ENCODE data around the gene ATF7IP2.

ATF7IP2 gene

GRCh38 chr16:10519297-10519696, 133.4 kb downstream of the ATF7IP2 start:
- TF ChIP-seq GABPA (IDR thresholded peaks at IDR 0.05; ENCODE audit: low read depth) (no peak), CTCF (IDR thresholded peaks at IDR 0.05; ENCODE audit: insufficient read depth, low read length) (no peak), REST (IDR thresholded peaks at IDR 0.05; ENCODE audit: insufficient replicate concordance, low read depth) (no peak), SPI1 (IDR thresholded peaks at IDR 0.05; ENCODE audit: borderline replicate concordance, low read depth) (no peak), POLR2AphosphoS5 (IDR thresholded peaks at IDR 0.05; ENCODE audit: low read depth) (no peak)
- peak in 1 of 2 experiments; percentile 49 for DNase-seq (ENCODE audit: low read depth in 1 of 2, low spot score in 1 of 2)
- no peaks in the 10 kb centered on the region for H3K27me3 ChIP-seq (ENCODE audit: insufficient read depth, poor library complexity, severe bottlenecking)
- H3K27ac ChIP-seq (replicated peaks), result no peak overlapping the region
- no peak overlapping the region for H3K4me3 ChIP-seq (replicated peaks; ENCODE audit: insufficient read depth, low read length)

- Histone ChIP-seq H3K27me3 (ENCODE audit: insufficient read depth, poor library complexity, severe bottlenecking) (no peaks in the 10 kb centered on the region), H3K27ac (replicated peaks) (no peak overlapping the region), H3K4me3 (replicated peaks; ENCODE audit: insufficient read depth, low read length) (no peak overlapping the region)
- no peak for DNase-seq (ENCODE audit: low read depth in 1 of 2, low spot score in 1 of 2)
- no peak for TF ChIP-seq CTCF (IDR thresholded peaks at IDR 0.05; ENCODE audit: insufficient read depth, low read length)
- TF ChIP-seq POLR2AphosphoS5 (IDR thresholded peaks at IDR 0.05; ENCODE audit: low read depth), result no peak
- no peak for TF ChIP-seq SPI1 (IDR thresholded peaks at IDR 0.05; ENCODE audit: borderline replicate concordance, low read depth)
- TF ChIP-seq REST (IDR thresholded peaks at IDR 0.05; ENCODE audit: insufficient replicate concordance, low read depth), result no peak
- no peak for TF ChIP-seq GABPA (IDR thresholded peaks at IDR 0.05; ENCODE audit: low read depth)
Measured at GRCh38 chr16:10519929-10520868, 134.3 kb downstream of the ATF7IP2 start.

- no peak overlapping the region for H3K4me3 ChIP-seq (replicated peaks; ENCODE audit: insufficient read depth, low read length)
- TF ChIP-seq SPI1 (IDR thresholded peaks at IDR 0.05; ENCODE audit: borderline replicate concordance, low read depth) (no peak), GABPA (IDR thresholded peaks at IDR 0.05; ENCODE audit: low read depth) (no peak), POLR2AphosphoS5 (IDR thresholded peaks at IDR 0.05; ENCODE audit: low read depth) (no peak), REST (IDR thresholded peaks at IDR 0.05; ENCODE audit: insufficient replicate concordance, low read depth) (no peak), CTCF (IDR thresholded peaks at IDR 0.05; ENCODE audit: insufficient read depth, low read length) (no peak)
- H3K27me3 ChIP-seq (ENCODE audit: insufficient read depth, poor library complexity, severe bottlenecking), result no peaks in the 10 kb centered on the region
- DNase-seq (ENCODE audit: low read depth in 1 of 2, low spot score in 1 of 2), result no peak
- H3K27ac ChIP-seq (replicated peaks), result no peak overlapping the region
Measured at GRCh38 chr16:10520869-10521578, 135.2 kb downstream of the ATF7IP2 start.

Data from HL-60 (cell line).